Activated CD4-positive, alpha-beta T cell treated with anti-CD3 and anti-CD28 coated beads, Interleukin-2, Interleukin-4, amounts not matched to agents 100 ng/mL and 50 ng/mL, durations not matched to agents 16 hours and 8 hours (primary cell): ENCODE results near the gene SLC15A3.

ENCODE experiments used
- DNase-seq: peaks from one replicate; pipeline ENCODE4 v3.0.0-alpha.2; 2020; ENCODE audit warnings: low spot score

The SLC15A3 gene

DNA sequence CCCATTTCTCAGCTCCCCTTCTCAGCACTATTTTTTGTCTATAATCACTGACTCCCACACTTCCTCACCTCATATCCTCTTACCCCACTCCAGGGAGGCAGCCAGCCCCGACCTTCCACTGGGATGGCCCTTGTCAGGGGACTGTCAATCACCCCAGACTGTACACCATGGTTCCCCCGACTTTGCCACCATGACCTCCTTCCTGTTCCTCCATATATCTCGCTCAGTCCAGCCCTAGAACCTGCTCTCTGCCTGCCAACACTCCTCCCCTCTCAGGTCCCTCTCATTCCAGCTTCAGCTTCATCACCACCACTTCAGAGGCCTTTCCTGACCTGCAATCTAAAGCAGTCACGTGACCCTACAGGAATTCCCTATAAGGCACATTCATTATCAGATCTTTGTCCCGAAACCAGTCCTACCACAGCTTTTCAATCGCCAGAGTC, 62.1 kb downstream of the SLC15A3 start:
- no peak for DNase-seq

DNA sequence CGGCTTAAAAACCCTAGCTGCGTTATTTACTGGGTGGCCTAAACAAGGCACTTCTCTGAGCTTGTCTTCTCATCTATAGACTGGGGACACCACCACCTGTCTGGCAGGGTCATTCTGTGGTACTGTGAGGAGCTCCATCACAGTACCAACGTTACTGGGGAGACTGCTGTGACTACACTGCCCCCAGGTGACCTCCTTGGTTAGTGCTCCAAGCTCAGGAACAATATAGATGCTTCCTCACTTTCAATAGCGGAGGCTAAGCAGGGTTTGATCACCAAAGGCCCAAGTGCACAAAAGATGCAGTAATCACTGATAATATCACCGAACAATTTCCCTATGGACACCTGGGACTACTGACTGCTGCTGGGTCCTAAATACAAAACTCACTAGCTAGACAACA, 64.4 kb downstream of the SLC15A3 start:
- DNase-seq = no peak
